HG02678 (cell line): ENCODE data around the gene TCF12.
"Not testable (repeated sequence)": the region's sequence is repeated elsewhere in the genome, so short reads cannot be mapped to it uniquely, and the experiment has no call there.

Experiments used
- ATAC-seq: cut with Tn5 transposase; IDR thresholded peaks from one replicate; pipeline ENCODE4 v1.9.1; 2021; ENCODE audit warnings: mild to moderate bottlenecking, moderate library complexity; ENCODE audit not compliant: unreplicated experiment

Gene TCF12

GRCh38 chr15:57012556-57012955 lies 94.1 kb downstream of the TCF12 start:
- no peak for ATAC-seq

- ATAC-seq, result not testable (repeated sequence)
These were observed 96.5 kb downstream of the TCF12 start for GRCh38 chr15:57014896-57015295.

GRCh38 chr15:57015360-57015759 lies 96.9 kb downstream of the TCF12 start:
- ATAC-seq, result no peak

- ATAC-seq, result no peak
These were observed 97.5 kb downstream of the TCF12 start for GRCh38 chr15:57015897-57016296.

- ATAC-seq, result no peak
These were observed 98.6 kb downstream of the TCF12 start for GRCh38 chr15:57017024-57017423.

GRCh38 chr15:57018151-57018550 lies 99.7 kb downstream of the TCF12 start:
- no peak for ATAC-seq

- no peak for ATAC-seq
These were observed 101.2 kb downstream of the TCF12 start for GRCh38 chr15:57019496-57020160.

- ATAC-seq, result no peak
These were observed 107.0 kb downstream of the TCF12 start for GRCh38 chr15:57025264-57025926.

GRCh38 chr15:57026016-57026592 lies 107.7 kb downstream of the TCF12 start:
- ATAC-seq, result no peak

- ATAC-seq, result no peak
These were observed 109.2 kb downstream of the TCF12 start for GRCh38 chr15:57027596-57027995.

- ATAC-seq, result no peak
These were observed 109.7 kb downstream of the TCF12 start for GRCh38 chr15:57028176-57028575.

- ATAC-seq, result no peak
These were observed 111.6 kb downstream of the TCF12 start for GRCh38 chr15:57030011-57030410.

GRCh38 chr15:57031082-57031481 lies 112.6 kb downstream of the TCF12 start:
- no peak for ATAC-seq

- ATAC-seq, result no peak
These were observed 113.2 kb downstream of the TCF12 start for GRCh38 chr15:57031605-57032004.

- ATAC-seq, result no peak
These were observed 113.9 kb downstream of the TCF12 start for GRCh38 chr15:57032338-57032737.

GRCh38 chr15:57033715-57034439 lies 115.4 kb downstream of the TCF12 start:
- ATAC-seq, result no peak

GRCh38 chr15:57034613-57035012 lies 116.2 kb downstream of the TCF12 start:
- no peak for ATAC-seq

GRCh38 chr15:57035664-57036063 lies 117.2 kb downstream of the TCF12 start:
- no peak for ATAC-seq

- no peak for ATAC-seq
These were observed 117.9 kb downstream of the TCF12 start for GRCh38 chr15:57036352-57036751.

GRCh38 chr15:57037548-57037947 lies 119.1 kb downstream of the TCF12 start:
- no peak for ATAC-seq

- no peak for ATAC-seq
These were observed 119.6 kb downstream of the TCF12 start for GRCh38 chr15:57038040-57038439.

GRCh38 chr15:57038496-57038895 lies 120.1 kb downstream of the TCF12 start:
- ATAC-seq, result no peak
